GM19467 (cell line): Measurements from ENCODE around the gene LAMC2.
"Not testable (repeated sequence)": the region's sequence is repeated elsewhere in the genome, so short reads cannot be mapped to it uniquely, and the experiment has no call there.

Source experiments
- ATAC-seq: cut with Tn5 transposase; IDR thresholded peaks from one replicate; pipeline ENCODE4 v1.9.1; 2021; ENCODE audit warnings: mild to moderate bottlenecking, moderate library complexity; ENCODE audit not compliant: unreplicated experiment

The LAMC2 gene

DNA sequence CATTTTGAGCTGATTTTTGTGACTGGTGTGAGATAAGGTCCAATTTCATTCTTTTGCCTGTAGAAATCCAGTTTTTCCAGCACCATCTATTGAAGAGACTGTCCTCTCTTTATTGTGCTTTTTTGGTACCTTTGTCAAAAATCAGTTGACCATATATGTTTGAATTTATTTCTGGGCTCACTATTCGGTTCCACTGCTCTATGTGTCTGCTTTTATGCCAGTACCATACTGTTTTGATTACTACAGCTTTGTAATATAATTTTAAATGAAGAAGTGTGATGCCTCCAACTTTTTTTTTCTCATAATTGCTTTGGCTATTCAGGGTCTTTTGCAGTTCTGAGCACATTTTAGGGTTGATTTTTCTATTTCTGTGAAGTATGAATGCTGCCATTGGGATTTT, 69.0 kb downstream of the LAMC2 start:
- ATAC-seq: no peak

GRCh38 chr1:183259924-183260323, 73.9 kb downstream of the LAMC2 start:
- no peak for ATAC-seq

- no peak for ATAC-seq
Observed at GRCh38 chr1:183262628-183263200, 76.7 kb downstream of the LAMC2 start.

DNA sequence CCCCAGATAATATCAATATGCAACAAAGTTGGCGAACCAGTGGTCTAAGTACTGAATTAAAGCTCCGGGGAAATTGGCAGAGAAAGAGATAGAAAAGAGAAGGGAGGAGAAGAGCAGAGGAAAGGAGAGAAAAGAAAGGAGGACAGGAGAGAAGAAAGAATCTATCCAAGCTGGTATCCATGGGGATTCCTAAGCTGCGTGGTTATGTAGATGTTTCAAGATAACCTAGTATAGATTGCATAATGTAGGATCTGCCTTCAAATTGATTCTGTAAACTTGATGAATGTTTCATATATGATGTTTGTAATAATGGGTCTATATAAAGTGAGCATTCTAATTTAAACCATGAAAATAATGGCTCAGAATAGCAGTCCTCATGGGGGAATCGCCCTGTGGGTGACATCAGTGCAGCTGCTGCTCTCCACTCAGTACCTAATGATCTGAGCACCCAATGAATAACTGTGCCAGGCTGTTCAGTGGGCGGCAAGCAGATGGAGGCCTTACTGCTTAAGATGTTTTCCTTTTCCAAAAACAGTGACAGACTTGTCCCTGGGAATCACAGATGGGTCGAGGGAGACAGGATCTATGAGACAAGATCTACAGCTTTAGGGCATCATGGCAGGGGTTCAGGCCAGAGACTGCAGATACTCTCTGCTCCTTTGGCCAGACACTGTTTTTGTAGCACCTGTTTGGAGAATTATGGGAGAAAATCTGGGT, 78.0 kb downstream of the LAMC2 start:
- no peak for ATAC-seq

DNA sequence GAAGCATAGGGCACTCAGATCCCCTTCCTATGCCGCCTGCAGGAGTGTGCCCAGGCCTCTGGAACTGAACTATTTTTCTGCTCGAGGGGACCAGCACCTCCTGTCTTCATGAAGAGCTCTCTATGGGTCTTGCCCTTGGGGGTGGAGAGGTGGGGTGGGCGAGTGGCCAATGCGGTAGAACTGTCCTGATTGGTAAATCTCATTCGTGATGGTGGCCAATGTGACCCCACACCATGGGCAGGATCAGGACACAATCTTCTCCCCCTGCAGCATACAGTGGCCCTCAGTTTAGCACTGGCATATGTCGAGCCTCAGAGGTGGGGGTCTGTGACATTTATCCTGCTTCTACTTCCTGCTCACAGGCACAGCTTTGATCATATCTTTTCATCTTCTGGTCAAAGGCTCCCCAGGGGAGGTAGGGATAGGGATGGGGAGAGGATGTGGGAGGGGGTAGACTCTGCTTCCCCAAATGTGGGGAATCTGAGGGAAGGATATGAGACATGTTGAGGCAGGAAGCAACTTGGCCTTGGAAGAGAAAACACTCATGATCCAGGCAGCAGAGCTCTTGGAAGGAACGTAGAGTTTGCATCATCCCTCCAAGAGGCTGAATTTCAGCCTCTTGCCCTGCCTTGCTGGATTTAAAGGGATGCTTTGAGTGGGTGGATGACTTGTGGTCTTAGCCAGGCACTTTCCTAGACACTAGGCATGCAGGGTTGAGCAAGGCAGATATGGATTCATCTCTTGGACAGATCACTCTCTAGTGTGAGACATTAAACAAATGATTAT, 81.8 kb downstream of the LAMC2 start:
- no peak for ATAC-seq

- no peak for ATAC-seq
Observed at GRCh38 chr1:183270541-183271141, 84.6 kb downstream of the LAMC2 start.

- no peak for ATAC-seq
Observed at GRCh38 chr1:183272390-183272848, 86.4 kb downstream of the LAMC2 start.

DNA sequence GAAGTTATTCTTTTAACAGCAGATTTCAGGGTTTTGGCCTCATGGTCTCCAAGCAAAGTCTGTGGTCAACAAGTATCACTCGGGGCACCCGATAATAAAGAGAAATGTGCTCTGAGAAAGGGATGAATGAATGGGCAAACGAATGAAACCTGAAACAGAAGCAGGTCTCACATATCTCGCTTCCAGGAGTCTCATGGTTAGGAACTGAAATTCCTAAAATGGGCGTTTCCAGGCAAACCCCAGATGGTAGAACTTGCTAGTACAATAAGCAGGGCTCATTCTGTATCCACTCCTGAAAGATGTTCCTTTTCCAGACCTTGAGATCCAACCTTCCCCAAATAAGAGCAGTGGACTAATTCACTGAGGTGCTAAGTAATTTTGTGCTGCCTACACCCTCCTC, 87.2 kb downstream of the LAMC2 start:
- ATAC-seq: no peak

- not testable (repeated sequence) for ATAC-seq
Observed at GRCh38 chr1:183273984-183274383, 87.9 kb downstream of the LAMC2 start.

- no peak for ATAC-seq
Observed at GRCh38 chr1:183274836-183275235, 88.8 kb downstream of the LAMC2 start.

DNA sequence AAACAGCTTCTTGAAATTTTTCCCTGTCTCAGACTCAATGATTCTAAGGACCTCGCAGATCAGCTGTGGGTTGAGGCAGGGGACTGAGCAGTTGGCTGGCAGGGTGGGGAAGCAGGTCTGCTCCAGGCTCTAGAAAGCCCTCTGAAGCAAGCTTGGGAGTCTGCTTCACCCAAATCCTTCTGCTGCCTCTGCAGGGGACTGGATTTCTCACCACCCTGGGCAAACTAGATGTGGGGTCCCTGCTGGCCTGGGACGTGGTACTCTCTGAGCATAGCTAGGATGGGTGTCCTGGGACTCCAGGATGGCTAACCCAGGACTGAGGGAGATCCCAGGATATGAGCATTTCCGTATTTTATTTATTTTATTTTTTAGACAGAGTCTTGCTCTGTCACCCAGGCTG, 89.3 kb downstream of the LAMC2 start:
- ATAC-seq: no peak

- ATAC-seq: no peak
Observed at GRCh38 chr1:183276386-183277080, 90.5 kb downstream of the LAMC2 start.

- ATAC-seq: no peak
Observed at GRCh38 chr1:183277821-183278738, 92.0 kb downstream of the LAMC2 start.

- ATAC-seq: no peak
Observed at GRCh38 chr1:183278739-183279591, 92.9 kb downstream of the LAMC2 start.

- ATAC-seq: no peak
Observed at GRCh38 chr1:183279835-183280234, 93.8 kb downstream of the LAMC2 start.

- no peak for ATAC-seq
Observed at GRCh38 chr1:183281039-183281438, 95.0 kb downstream of the LAMC2 start.

- ATAC-seq: peak; percentile 72
Observed at GRCh38 chr1:183281553-183282091, 95.6 kb downstream of the LAMC2 start.

DNA sequence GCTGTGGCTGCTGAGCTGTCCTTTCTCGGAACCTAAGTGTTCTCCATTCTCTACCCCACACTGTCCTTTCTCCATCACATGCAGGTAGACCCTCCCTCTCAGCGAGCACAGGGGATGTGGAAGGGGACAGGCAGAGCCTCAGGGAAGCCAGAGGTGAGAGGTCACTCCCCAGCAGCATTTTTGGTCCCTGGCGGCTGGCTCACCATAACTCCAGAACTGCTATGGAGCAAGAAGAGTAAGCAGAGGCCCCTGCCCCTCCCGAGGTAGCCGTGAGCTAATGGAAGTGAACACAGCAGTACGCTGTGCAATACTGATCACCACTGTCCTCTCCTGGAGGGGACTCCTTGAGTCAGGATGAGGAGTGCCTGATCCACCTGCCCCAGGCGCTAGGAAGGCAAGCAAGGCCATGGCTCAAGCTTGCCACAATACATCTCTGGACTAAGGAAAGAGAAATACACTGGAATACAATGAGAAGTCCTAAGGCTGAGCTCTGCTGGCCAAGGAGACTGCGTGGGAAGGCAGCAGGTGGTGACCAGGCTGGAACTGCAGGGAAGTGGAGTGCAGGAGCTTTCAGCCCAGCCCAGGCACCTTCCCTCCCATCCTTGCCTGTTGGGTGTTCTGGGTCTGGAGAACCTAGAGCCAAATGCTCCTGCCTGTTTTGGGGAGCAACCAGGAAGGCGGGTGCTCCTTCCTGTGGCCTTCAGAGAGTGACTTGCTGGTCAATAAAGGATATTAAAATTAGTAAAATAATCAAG, 96.2 kb downstream of the LAMC2 start:
- no peak for ATAC-seq
